Gastrocnemius medialis (tissue), 4 donors: ENCODE data around the gene EBLN1. TPM values are rescaled to one million over a fixed set of nuclear protein-coding genes. Genes with fewer than 3 reads are reported as not detected.

ENCODE experiments used
- ATAC-seq, 2 donors: fragments of 150-250 bp; one replicate each; pipeline ENCODE4 v1.9.1; 2016
- DNase-seq, 2 donors: peaks; one replicate each; pipeline ENCODE4 v3.0.0-alpha.2; 2019
- H3K27ac ChIP-seq, 4 donors: fragments of 200-600 bp; sonication (generic); 1 replicate in 1 of 4; 2 replicates in 3 of 4; pipeline ENCODE4 v1.5.1; 2016 to 2018; ENCODE audit warnings: mild to moderate bottlenecking in 2 of 4, moderate library complexity in 1 of 4
- H3K27me3 ChIP-seq, 3 donors: fragments of 200-600 bp; sonication (generic) in 2 of 3; 1 replicate in 1 of 3; 2 replicates in 2 of 3; pipeline versions ENCODE4 v1.5.1 to v1.6.0; 2016 to 2019; ENCODE audit warnings: mild to moderate bottlenecking in 1 of 3, moderate library complexity in 1 of 3
- H3K36me3 ChIP-seq, 2 donors: fragments of 200-600 bp; sonication (generic) in 1 of 2; one replicate each; pipeline ENCODE4 v1.5.1; 2017 to 2018
- H3K4me1 ChIP-seq, 2 donors: fragments of 200-600 bp; sonication (generic) in 1 of 2; one replicate each; pipeline ENCODE4 v1.5.1; 2016 to 2017; ENCODE audit warnings: mild to moderate bottlenecking in 2 of 2
- H3K4me3 ChIP-seq, 4 donors: fragments of 200-600 bp; sonication (generic) in 3 of 4; 1 replicate in 1 of 4; 2 replicates in 3 of 4; pipeline ENCODE4 v1.5.1; 2016 to 2019; ENCODE audit warnings: mild to moderate bottlenecking in 2 of 4
- H3K9me3 ChIP-seq, 3 donors: fragments of 200-600 bp; sonication (generic) in 2 of 3; 1 replicate in 1 of 3; 2 replicates in 2 of 3; pipeline ENCODE4 v1.5.1; 2016 to 2019
- POLR2A ChIP-seq, 2 donors: fragments of 450-650 bp; IDR thresholded peaks; one replicate each; pipeline ENCODE4 v1.6.1; 2017; ENCODE audit warnings: antibody characterized with exemption in 2 of 2, mild to moderate bottlenecking in 2 of 2, moderate library complexity in 2 of 2
- in situ Hi-C, 4 donors: fragments of 200-750 bp; cut with MboI; loops; one replicate each; pipeline versions ENCODE4 v1.15.0 to v1.8.0; 2017; ENCODE audit warnings: low sequenced_read_pairs in 4 of 4
- intact Hi-C: fragments of 100-400 bp; cut with DNase I; formaldehyde crosslinking; loops from one replicate; pipeline ENCODE4 v1.15.1; 2023; ENCODE audit warnings: low total_unique reads
- total RNA-seq, 4 donors: library from RNA; depleted of rRNA; stranded (reverse); fragments of >200 nt; gene quantifications; one replicate each; pipeline versions ENCODE4 v1.1.0 to v1.2.3, GENCODE V29; 2016
- TF ChIP-seq, protein P1 (sequence below), 5 experiments: fragments of 450-650 bp in 3 of 5; fragments of 200-600 bp in 2 of 5; sonication (generic) in 2 of 5; IDR thresholded peaks in 4 of 5; conservative IDR thresholded peaks in 1 of 5; 1 replicate in 4 of 5; 2 replicates in 1 of 5; pipeline ENCODE4 v1.5.1; 2016 to 2019; ENCODE audit warnings: antibody characterized with exemption in 5 of 5, mild to moderate bottlenecking in 3 of 5, moderate library complexity in 3 of 5

The EBLN1 gene
- total RNA-seq, 4 donors from 2014 or later, result not detected

DNA sequence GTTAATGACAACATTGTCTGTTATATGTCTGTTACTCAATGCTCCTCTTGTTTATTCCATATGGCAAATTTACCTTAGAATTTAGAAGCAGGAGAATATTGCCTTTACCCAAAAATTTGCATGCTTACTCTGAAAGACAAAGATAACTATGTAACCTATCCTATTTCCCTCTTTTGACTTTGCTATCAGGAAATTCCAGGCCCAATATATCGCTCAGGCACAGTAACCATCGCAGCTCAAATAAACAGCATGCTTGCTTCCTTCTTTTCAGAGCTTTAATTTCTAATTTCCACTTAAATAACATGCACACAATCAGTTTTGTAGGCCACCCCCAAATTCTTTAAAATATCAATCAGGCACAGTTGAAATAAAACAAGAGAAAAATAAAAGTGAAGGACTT, 57.8 kb downstream of the EBLN1 start:
- no peak overlapping the region for H3K27ac ChIP-seq
- ATAC-seq (no peak), DNase-seq (no peak)
- H3K27me3 ChIP-seq, result no peaks in the 10 kb centered on the region
- H3K36me3 ChIP-seq, result no peaks in the 10 kb centered on the region
- H3K9me3 ChIP-seq, result no peaks in the 10 kb centered on the region
- no peaks in the 10 kb centered on the region for H3K4me1 ChIP-seq
- TF ChIP-seq, protein P1, sequence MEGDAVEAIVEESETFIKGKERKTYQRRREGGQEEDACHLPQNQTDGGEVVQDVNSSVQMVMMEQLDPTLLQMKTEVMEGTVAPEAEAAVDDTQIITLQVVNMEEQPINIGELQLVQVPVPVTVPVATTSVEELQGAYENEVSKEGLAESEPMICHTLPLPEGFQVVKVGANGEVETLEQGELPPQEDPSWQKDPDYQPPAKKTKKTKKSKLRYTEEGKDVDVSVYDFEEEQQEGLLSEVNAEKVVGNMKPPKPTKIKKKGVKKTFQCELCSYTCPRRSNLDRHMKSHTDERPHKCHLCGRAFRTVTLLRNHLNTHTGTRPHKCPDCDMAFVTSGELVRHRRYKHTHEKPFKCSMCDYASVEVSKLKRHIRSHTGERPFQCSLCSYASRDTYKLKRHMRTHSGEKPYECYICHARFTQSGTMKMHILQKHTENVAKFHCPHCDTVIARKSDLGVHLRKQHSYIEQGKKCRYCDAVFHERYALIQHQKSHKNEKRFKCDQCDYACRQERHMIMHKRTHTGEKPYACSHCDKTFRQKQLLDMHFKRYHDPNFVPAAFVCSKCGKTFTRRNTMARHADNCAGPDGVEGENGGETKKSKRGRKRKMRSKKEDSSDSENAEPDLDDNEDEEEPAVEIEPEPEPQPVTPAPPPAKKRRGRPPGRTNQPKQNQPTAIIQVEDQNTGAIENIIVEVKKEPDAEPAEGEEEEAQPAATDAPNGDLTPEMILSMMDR (IDR thresholded peaks at IDR 0.05 in 4 of 5, conservative IDR thresholded peaks at IDR 0.05 in 1 of 5), result no peak
- in situ Hi-C loops, result no loop called here
- intact Hi-C loops, result no loop called here
- H3K4me3 ChIP-seq, result no peak overlapping the region

DNA sequence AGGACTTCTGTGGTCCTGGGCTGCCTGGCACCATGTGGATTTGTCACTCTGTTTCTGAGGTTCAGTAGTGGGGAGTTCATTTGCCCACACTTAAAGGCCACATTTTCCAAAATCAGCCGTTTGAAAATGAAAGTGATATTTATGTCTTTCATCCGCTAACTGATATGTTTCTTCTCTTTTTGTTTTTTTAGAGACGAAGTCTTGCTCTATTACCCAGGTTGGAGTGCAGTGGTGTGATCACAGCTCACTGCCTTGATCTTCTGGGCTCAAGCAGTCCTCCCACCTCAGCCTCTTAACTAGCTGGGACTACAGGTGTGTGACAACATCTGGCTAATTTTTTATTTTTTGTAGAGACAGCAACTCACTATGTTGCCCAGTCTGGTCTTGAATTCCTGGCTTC, 58.6 kb downstream of the EBLN1 start:
- no peak overlapping the region for H3K27ac ChIP-seq
- intact Hi-C loops, result no loop called here
- H3K9me3 ChIP-seq, result no peaks in the 10 kb centered on the region
- H3K36me3 ChIP-seq, result no peaks in the 10 kb centered on the region
- H3K4me1 ChIP-seq, result no peaks in the 10 kb centered on the region
- in situ Hi-C loops, result no loop called here
- no peak overlapping the region for H3K4me3 ChIP-seq
- TF ChIP-seq POLR2A (IDR thresholded peaks at IDR 0.05), result no peak
- TF ChIP-seq, protein P1 (IDR thresholded peaks at IDR 0.05 in 4 of 5, conservative IDR thresholded peaks at IDR 0.05 in 1 of 5), result no peak
- DNase-seq, result no peak
- H3K27me3 ChIP-seq, result no peaks in the 10 kb centered on the region
- no peak for ATAC-seq

Other genes with a start within 250 kb of the EBLN1 start
- 10 to 100 TPM; 24.1 to 56.4 (median 35.7) TPM for gene DNAJC1, start 214.3 kb downstream of the EBLN1 start, total RNA-seq
- gene COMMD3, start 98.4 kb upstream of the EBLN1 start, total RNA-seq, result 10 to 100 TPM; 26.8 to 50.9 (median 37.9) TPM
- 10 to 100 TPM; 22.4 to 68.4 (median 57.6) TPM for gene BMI1, start 103.1 kb upstream of the EBLN1 start, total RNA-seq
- under 1 TPM in 1 of 4 donors, not detected in 3; 0.12 TPM for gene SPAG6, start 127.5 kb upstream of the EBLN1 start, total RNA-seq